Gastrocnemius medialis (tissue), 4 donors: ENCODE measurements around the gene MYO1B. TPM values are rescaled to one million over a fixed set of nuclear protein-coding genes. Genes with fewer than 3 reads are reported as not detected.

Source experiments
- ATAC-seq, 2 donors: fragments of 150-250 bp; one replicate each; pipeline ENCODE4 v1.9.1; 2016
- DNase-seq, 2 donors: peaks; one replicate each; pipeline ENCODE4 v3.0.0-alpha.2; 2019
- H3K27ac ChIP-seq, 4 donors: fragments of 200-600 bp; sonication (generic); 1 replicate in 1 of 4; 2 replicates in 3 of 4; pipeline ENCODE4 v1.5.1; 2016 to 2018; ENCODE audit warnings: mild to moderate bottlenecking in 2 of 4, moderate library complexity in 1 of 4
- H3K27me3 ChIP-seq, 3 donors: fragments of 200-600 bp; sonication (generic) in 2 of 3; 1 replicate in 1 of 3; 2 replicates in 2 of 3; pipeline versions ENCODE4 v1.5.1 to v1.6.0; 2016 to 2019; ENCODE audit warnings: mild to moderate bottlenecking in 1 of 3, moderate library complexity in 1 of 3
- H3K36me3 ChIP-seq, 2 donors: fragments of 200-600 bp; sonication (generic) in 1 of 2; one replicate each; pipeline ENCODE4 v1.5.1; 2017 to 2018
- H3K4me1 ChIP-seq, 2 donors: fragments of 200-600 bp; sonication (generic) in 1 of 2; one replicate each; pipeline ENCODE4 v1.5.1; 2016 to 2017; ENCODE audit warnings: mild to moderate bottlenecking in 2 of 2
- H3K4me3 ChIP-seq, 4 donors: fragments of 200-600 bp; sonication (generic) in 3 of 4; 1 replicate in 1 of 4; 2 replicates in 3 of 4; pipeline ENCODE4 v1.5.1; 2016 to 2019; ENCODE audit warnings: mild to moderate bottlenecking in 2 of 4
- H3K9me3 ChIP-seq, 3 donors: fragments of 200-600 bp; sonication (generic) in 2 of 3; 1 replicate in 1 of 3; 2 replicates in 2 of 3; pipeline ENCODE4 v1.5.1; 2016 to 2019
- CTCF ChIP-seq, 5 experiments: fragments of 450-650 bp in 3 of 5; fragments of 200-600 bp in 2 of 5; sonication (generic) in 2 of 5; IDR thresholded peaks in 4 of 5; conservative IDR thresholded peaks in 1 of 5; 1 replicate in 4 of 5; 2 replicates in 1 of 5; pipeline ENCODE4 v1.5.1; 2016 to 2019; ENCODE audit warnings: antibody characterized with exemption in 5 of 5, mild to moderate bottlenecking in 3 of 5, moderate library complexity in 3 of 5
- POLR2A ChIP-seq, 2 donors: fragments of 450-650 bp; IDR thresholded peaks; one replicate each; pipeline ENCODE4 v1.6.1; 2017; ENCODE audit warnings: antibody characterized with exemption in 2 of 2, mild to moderate bottlenecking in 2 of 2, moderate library complexity in 2 of 2
- in situ Hi-C, 4 donors: fragments of 200-750 bp; cut with MboI; loops; one replicate each; pipeline versions ENCODE4 v1.15.0 to v1.8.0; 2017; ENCODE audit warnings: low sequenced_read_pairs in 4 of 4
- intact Hi-C: fragments of 100-400 bp; cut with DNase I; formaldehyde crosslinking; loops from one replicate; pipeline ENCODE4 v1.15.1; 2023; ENCODE audit warnings: low total_unique reads
- total RNA-seq, 4 donors: library from RNA; depleted of rRNA; stranded (reverse); fragments of >200 nt; gene quantifications; one replicate each; pipeline versions ENCODE4 v1.1.0 to v1.2.3, GENCODE V29; 2016

The MYO1B gene
- total RNA-seq, 4 donors from 2014 or later: 7.0 to 10.8 (median 10.0) TPM

GRCh38 chr2:191231995-191232394 lies 13.2 kb upstream of the MYO1B start:
- DNase-seq: no peak
- no peak overlapping the region for H3K4me3 ChIP-seq
- in situ Hi-C loops: loop anchor here in 1 of 4 donors (25.0 kb wide), 1 partner anchor 280 kb away; no protein-coding TSS in a partner anchor
- peak overlapping the region in 2 of 4 donors; percentile 8 to 22 for H3K27ac ChIP-seq
- H3K36me3 ChIP-seq: no peaks in the 10 kb centered on the region
- no peaks in the 10 kb centered on the region for H3K27me3 ChIP-seq
- TF ChIP-seq CTCF (IDR thresholded peaks at IDR 0.05 in 4 of 5, conservative IDR thresholded peaks at IDR 0.05 in 1 of 5) (peak in 2 of 5 experiments; percentile 10 to 23), POLR2A (IDR thresholded peaks at IDR 0.05) (no peak)
- no peaks in the 10 kb centered on the region for H3K9me3 ChIP-seq
- intact Hi-C loops: no loop called here
- H3K4me1 ChIP-seq: peaks cover 0 to 6% of the 10 kb centered on the region in 2 donors
- peak in 1 of 2 donors; percentile 8 for ATAC-seq

GRCh38 chr2:191233533-191233932 lies 11.7 kb upstream of the MYO1B start:
- no peaks in the 10 kb centered on the region for H3K36me3 ChIP-seq
- no peak overlapping the region for H3K4me3 ChIP-seq
- in situ Hi-C loops: loop anchor here in 1 of 4 donors (25.0 kb wide), 1 partner anchor 279 kb away; no protein-coding TSS in a partner anchor
- no peak for DNase-seq
- no peaks in the 10 kb centered on the region for H3K9me3 ChIP-seq
- no peak for TF ChIP-seq POLR2A (IDR thresholded peaks at IDR 0.05)
- no peak for TF ChIP-seq CTCF (IDR thresholded peaks at IDR 0.05 in 4 of 5, conservative IDR thresholded peaks at IDR 0.05 in 1 of 5)
- intact Hi-C loops: no loop called here
- ATAC-seq: no peak
- no peaks in the 10 kb centered on the region for H3K27me3 ChIP-seq
- peaks cover 0 to 5% of the 10 kb centered on the region in 2 donors for H3K4me1 ChIP-seq
- peak overlapping the region in 2 of 4 donors; percentile 11 to 19 for H3K27ac ChIP-seq

- intact Hi-C loops (no loop called here), in situ Hi-C loops (loop anchor here in 1 of 4 donors (25.0 kb wide), 1 partner anchor 278 kb away; no protein-coding TSS in a partner anchor)
- Histone ChIP-seq H3K4me1 (no peaks in the 10 kb centered on the region), H3K9me3 (no peaks in the 10 kb centered on the region), H3K27ac (no peak overlapping the region), H3K36me3 (no peaks in the 10 kb centered on the region), H3K4me3 (no peak overlapping the region), H3K27me3 (no peaks in the 10 kb centered on the region)
- no peak for ATAC-seq
- TF ChIP-seq POLR2A (IDR thresholded peaks at IDR 0.05): no peak
- TF ChIP-seq CTCF (IDR thresholded peaks at IDR 0.05 in 4 of 5, conservative IDR thresholded peaks at IDR 0.05 in 1 of 5): no peak
- DNase-seq: no peak
Observed at GRCh38 chr2:191234376-191234775, 10.8 kb upstream of the MYO1B start.

- intact Hi-C loops: no loop called here
- H3K27ac ChIP-seq: no peak overlapping the region
- in situ Hi-C loops: loop anchor here in 1 of 4 donors (25.0 kb wide), 1 partner anchor 271 kb away; no protein-coding TSS in a partner anchor
- H3K36me3 ChIP-seq: no peaks in the 10 kb centered on the region
- no peaks in the 10 kb centered on the region for H3K9me3 ChIP-seq
- no peak for ATAC-seq
- H3K27me3 ChIP-seq: no peaks in the 10 kb centered on the region
- peaks cover 0 to under 1% of the 10 kb centered on the region in 2 donors for H3K4me1 ChIP-seq
- DNase-seq: no peak
- TF ChIP-seq CTCF (IDR thresholded peaks at IDR 0.05 in 4 of 5, conservative IDR thresholded peaks at IDR 0.05 in 1 of 5): no peak
- no peak for TF ChIP-seq POLR2A (IDR thresholded peaks at IDR 0.05)
- no peak overlapping the region for H3K4me3 ChIP-seq
Observed at GRCh38 chr2:191240871-191241270, 4.3 kb upstream of the MYO1B start.

- intact Hi-C loops: no loop called here
- in situ Hi-C loops: loop anchor here in 1 of 4 donors (25.0 kb wide), 1 partner anchor 271 kb away; no protein-coding TSS in a partner anchor
Observed at GRCh38 chr2:191241418-191241817, 3.8 kb upstream of the MYO1B start.

More at GRCh38 chr2:191241418-191241817, 3.8 kb upstream of the MYO1B start:
- H3K27ac ChIP-seq: no peak overlapping the region
- H3K4me3 ChIP-seq: no peak overlapping the region
- no peaks in the 10 kb centered on the region for H3K9me3 ChIP-seq
- DNase-seq: no peak
- H3K27me3 ChIP-seq: no peaks in the 10 kb centered on the region
- no peaks in the 10 kb centered on the region for H3K36me3 ChIP-seq
- no peak for TF ChIP-seq POLR2A (IDR thresholded peaks at IDR 0.05)
- TF ChIP-seq CTCF (IDR thresholded peaks at IDR 0.05 in 4 of 5, conservative IDR thresholded peaks at IDR 0.05 in 1 of 5): no peak
- no peak for ATAC-seq
- H3K4me1 ChIP-seq: peaks cover 1 to 6% of the 10 kb centered on the region in 2 donors
